ENCODE measurements around the gene SLC12A5.

Gene SLC12A5

GRCh38 chr20:46051556-46052308 is 22.7 kb downstream of the SLC12A5 start:
- Histone ChIP-seq H3K36me3 (ENCODE audit: control insufficient read depth, insufficient read depth, low read length) (no peaks in the 10 kb centered on the region), H3K4me3 (ENCODE audit: insufficient read depth, low read depth, low read length) (no peak overlapping the region), H3K27ac (ENCODE audit: insufficient read depth, low read depth, low read length, poor library complexity, severe bottlenecking) (no peak overlapping the region), H3K27me3 (ENCODE audit: control insufficient read depth, insufficient read depth, low read length, poor library complexity, severe bottlenecking) (peaks cover 34% of the 10 kb centered on the region), H3K4me1 (ENCODE audit: control insufficient read depth, insufficient read depth, low read length) (no peaks in the 10 kb centered on the region), H3K9me3 (ENCODE audit: control insufficient read depth, low read length) (no peaks in the 10 kb centered on the region)
- WGBS, 2 experiments = 85% methylated on average over 19 of the region's 19 CpGs

GRCh38 chr20:46053416-46053815 is 24.4 kb downstream of the SLC12A5 start:
- Histone ChIP-seq H3K9me3 (ENCODE audit: control insufficient read depth, low read length) (no peaks in the 10 kb centered on the region), H3K27me3 (ENCODE audit: control insufficient read depth, insufficient read depth, low read length, poor library complexity, severe bottlenecking) (peaks cover 51% of the 10 kb centered on the region), H3K4me1 (ENCODE audit: control insufficient read depth, insufficient read depth, low read length) (peaks cover 4% of the 10 kb centered on the region), H3K27ac (ENCODE audit: insufficient read depth, low read depth, low read length, poor library complexity, severe bottlenecking) (no peak overlapping the region), H3K4me3 (ENCODE audit: insufficient read depth, low read depth, low read length) (no peak overlapping the region), H3K36me3 (ENCODE audit: control insufficient read depth, insufficient read depth, low read length) (no peaks in the 10 kb centered on the region)
- WGBS, 2 experiments = 86 to 93% methylated on average over 8 of the region's 8 CpGs

GRCh38 chr20:46054606-46055005 is 25.6 kb downstream of the SLC12A5 start:
- Histone ChIP-seq H3K4me1 (ENCODE audit: control insufficient read depth, insufficient read depth, low read length) (peaks cover 4% of the 10 kb centered on the region), H3K27me3 (ENCODE audit: control insufficient read depth, insufficient read depth, low read length, poor library complexity, severe bottlenecking) (peaks cover 63% of the 10 kb centered on the region), H3K27ac (ENCODE audit: insufficient read depth, low read depth, low read length, poor library complexity, severe bottlenecking) (no peak overlapping the region), H3K9me3 (ENCODE audit: control insufficient read depth, low read length) (no peaks in the 10 kb centered on the region), H3K4me3 (ENCODE audit: insufficient read depth, low read depth, low read length) (no peak overlapping the region), H3K36me3 (ENCODE audit: control insufficient read depth, insufficient read depth, low read length) (no peaks in the 10 kb centered on the region)
- 57 to 63% methylated on average over 6 of the region's 6 CpGs for WGBS, 2 experiments

GRCh38 chr20:46055269-46055668 is 26.3 kb downstream of the SLC12A5 start:
- Histone ChIP-seq H3K4me1 (ENCODE audit: control insufficient read depth, insufficient read depth, low read length) (peaks cover 4% of the 10 kb centered on the region), H3K9me3 (ENCODE audit: control insufficient read depth, low read length) (no peaks in the 10 kb centered on the region), H3K27ac (ENCODE audit: insufficient read depth, low read depth, low read length, poor library complexity, severe bottlenecking) (no peak overlapping the region), H3K36me3 (ENCODE audit: control insufficient read depth, insufficient read depth, low read length) (no peaks in the 10 kb centered on the region), H3K4me3 (ENCODE audit: insufficient read depth, low read depth, low read length) (no peak overlapping the region), H3K27me3 (ENCODE audit: control insufficient read depth, insufficient read depth, low read length, poor library complexity, severe bottlenecking) (peaks cover 67% of the 10 kb centered on the region)
- WGBS, 2 experiments = 43 to 53% methylated on average over 1 of the region's 1 CpG

- 78 to 80% methylated on average over 15 of the region's 15 CpGs for WGBS, 2 experiments
- no peaks in the 10 kb centered on the region for H3K9me3 ChIP-seq (ENCODE audit: control insufficient read depth, low read length)
- no peak overlapping the region for H3K27ac ChIP-seq (ENCODE audit: insufficient read depth, low read depth, low read length, poor library complexity, severe bottlenecking)
- H3K27me3 ChIP-seq (ENCODE audit: control insufficient read depth, insufficient read depth, low read length, poor library complexity, severe bottlenecking) = peaks cover 67% of the 10 kb centered on the region
- H3K4me1 ChIP-seq (ENCODE audit: control insufficient read depth, insufficient read depth, low read length) = peaks cover 4% of the 10 kb centered on the region
- H3K4me3 ChIP-seq (ENCODE audit: insufficient read depth, low read depth, low read length) = no peak overlapping the region
- peaks cover 7% of the 10 kb centered on the region for H3K36me3 ChIP-seq (ENCODE audit: control insufficient read depth, insufficient read depth, low read length)
Observed at GRCh38 chr20:46056027-46056833, 27.2 kb downstream of the SLC12A5 start.

- Histone ChIP-seq H3K27me3 (ENCODE audit: control insufficient read depth, insufficient read depth, low read length, poor library complexity, severe bottlenecking) (peaks cover 67% of the 10 kb centered on the region), H3K9me3 (ENCODE audit: control insufficient read depth, low read length) (no peaks in the 10 kb centered on the region), H3K4me3 (ENCODE audit: insufficient read depth, low read depth, low read length) (no peak overlapping the region), H3K36me3 (ENCODE audit: control insufficient read depth, insufficient read depth, low read length) (peaks cover 15% of the 10 kb centered on the region), H3K4me1 (ENCODE audit: control insufficient read depth, insufficient read depth, low read length) (peaks cover 4% of the 10 kb centered on the region), H3K27ac (ENCODE audit: insufficient read depth, low read depth, low read length, poor library complexity, severe bottlenecking) (no peak overlapping the region)
- 18 to 21% methylated on average over 65 of the region's 65 CpGs for whole genome bisulfite sequencing, 2 experiments
Observed at GRCh38 chr20:46056970-46057855, 28.2 kb downstream of the SLC12A5 start.

GRCh38 chr20:46057856-46058598 is 29.0 kb downstream of the SLC12A5 start:
- peaks cover 4% of the 10 kb centered on the region for H3K4me1 ChIP-seq (ENCODE audit: control insufficient read depth, insufficient read depth, low read length)
- peaks cover 60% of the 10 kb centered on the region for H3K27me3 ChIP-seq (ENCODE audit: control insufficient read depth, insufficient read depth, low read length, poor library complexity, severe bottlenecking)
- H3K4me3 ChIP-seq (ENCODE audit: insufficient read depth, low read depth, low read length) = no peak overlapping the region
- 4 to 6% methylated on average over 66 of the region's 66 CpGs for WGBS, 2 experiments
- peaks cover 22% of the 10 kb centered on the region for H3K36me3 ChIP-seq (ENCODE audit: control insufficient read depth, insufficient read depth, low read length)
- no peaks in the 10 kb centered on the region for H3K9me3 ChIP-seq (ENCODE audit: control insufficient read depth, low read length)
- H3K27ac ChIP-seq (ENCODE audit: insufficient read depth, low read depth, low read length, poor library complexity, severe bottlenecking) = no peak overlapping the region

- H3K4me3 ChIP-seq (ENCODE audit: insufficient read depth, low read depth, low read length) = no peak overlapping the region
- peaks cover 29% of the 10 kb centered on the region for H3K36me3 ChIP-seq (ENCODE audit: control insufficient read depth, insufficient read depth, low read length)
- H3K27ac ChIP-seq (ENCODE audit: insufficient read depth, low read depth, low read length, poor library complexity, severe bottlenecking) = no peak overlapping the region
- WGBS, 2 experiments = 8 to 12% methylated on average over 35 of the region's 35 CpGs
- peaks cover 4% of the 10 kb centered on the region for H3K4me1 ChIP-seq (ENCODE audit: control insufficient read depth, insufficient read depth, low read length)
- peaks cover 60% of the 10 kb centered on the region for H3K27me3 ChIP-seq (ENCODE audit: control insufficient read depth, insufficient read depth, low read length, poor library complexity, severe bottlenecking)
- H3K9me3 ChIP-seq (ENCODE audit: control insufficient read depth, low read length) = no peaks in the 10 kb centered on the region
Observed at GRCh38 chr20:46058599-46059281, 29.7 kb downstream of the SLC12A5 start.

GRCh38 chr20:46060301-46060881 is 31.4 kb downstream of the SLC12A5 start:
- Histone ChIP-seq H3K27ac (ENCODE audit: insufficient read depth, low read depth, low read length, poor library complexity, severe bottlenecking) (no peak overlapping the region), H3K4me3 (ENCODE audit: insufficient read depth, low read depth, low read length) (no peak overlapping the region), H3K9me3 (ENCODE audit: control insufficient read depth, low read length) (no peaks in the 10 kb centered on the region), H3K27me3 (ENCODE audit: control insufficient read depth, insufficient read depth, low read length, poor library complexity, severe bottlenecking) (peaks cover 46% of the 10 kb centered on the region), H3K36me3 (ENCODE audit: control insufficient read depth, insufficient read depth, low read length) (peaks cover 44% of the 10 kb centered on the region), H3K4me1 (ENCODE audit: control insufficient read depth, insufficient read depth, low read length) (peaks cover 4% of the 10 kb centered on the region)
- WGBS, 2 experiments = 89 to 100% methylated on average over 2 of the region's 2 CpGs

Measured in ectodermal cell (in vitro differentiated cells).